OCI-LY1 (cell line): Measurements from ENCODE around the gene MTLN.
"Not testable (repeated sequence)": the region's sequence is repeated elsewhere in the genome, so short reads cannot be mapped to it uniquely, and the experiment has no call there.

Experiments used
- CTCF ChIP-seq: fragments of 200-600 bp; sonication (generic), shearing (Covaris generic); IDR thresholded peaks from 2 replicates; pipeline ENCODE4 v1.5.1; 2017; ENCODE audit warnings: mild to moderate bottlenecking, antibody characterized with exemption, low read length, moderate library complexity, mixed read lengths
- EZH2 ChIP-seq: fragments of 200-600 bp; sonication (generic), shearing (Covaris generic); IDR thresholded peaks from 2 replicates; pipeline ENCODE4 v1.8.0; 2017; ENCODE audit warnings: borderline replicate concordance, mixed run types, mild to moderate bottlenecking, antibody characterized with exemption, low read length, moderate library complexity, mixed read lengths

GRCh38 chr2:110222626-110223025 lies 10.3 kb upstream of the MTLN start:
- not testable (repeated sequence) for TF ChIP-seq CTCF, EZH2
